Gastroesophageal sphincter (tissue), 4 donors: ENCODE results near the gene BDKRB2. TPM values are rescaled to one million over a fixed set of nuclear protein-coding genes. Genes with fewer than 3 reads are reported as not detected.

Experiments used
- ATAC-seq: fragments of 150-250 bp; one replicate; pipeline ENCODE4 v1.9.1; 2016; ENCODE audit warnings: mild to moderate bottlenecking, moderate library complexity
- H3K27ac ChIP-seq, 4 donors: fragments of 200-600 bp; sonication (generic) in 3 of 4; 1 replicate in 3 of 4; 2 replicates in 1 of 4; pipeline ENCODE4 v1.5.1; 2016 to 2019
- H3K27me3 ChIP-seq: fragments of 200-600 bp; sonication (generic); one replicate; pipeline ENCODE4 v1.5.1; 2019
- H3K36me3 ChIP-seq, 2 donors: fragments of 200-600 bp; sonication (generic); one replicate each; pipeline ENCODE4 v1.5.1; 2019; ENCODE audit warnings: control low read depth in 1 of 2
- H3K4me1 ChIP-seq, 3 donors: fragments of 200-600 bp; sonication (generic); 1 replicate in 2 of 3; 2 replicates in 1 of 3; pipeline ENCODE4 v1.5.1; 2016 to 2019; ENCODE audit warnings: control low read depth in 2 of 3
- H3K4me3 ChIP-seq, 2 donors: fragments of 200-600 bp; sonication (generic); one replicate each; pipeline ENCODE4 v1.5.1; 2019; ENCODE audit warnings: mild to moderate bottlenecking in 1 of 2, moderate library complexity in 1 of 2
- H3K9me3 ChIP-seq, 3 donors: fragments of 200-600 bp; sonication (generic); one replicate each; pipeline ENCODE4 v1.5.1; 2017 to 2019; ENCODE audit warnings: control low read depth in 2 of 3
- CTCF ChIP-seq, 4 experiments: fragments of 200-600 bp in 2 of 4; fragments of 450-650 bp in 2 of 4; sonication (generic) in 1 of 4; IDR thresholded peaks; one replicate each; pipeline ENCODE4 v1.5.1; 2017 to 2019; ENCODE audit warnings: antibody characterized with exemption in 4 of 4, mild to moderate bottlenecking in 2 of 4, moderate library complexity in 2 of 4
- EP300 ChIP-seq: sonication (generic); formaldehyde crosslinking; IDR thresholded peaks from one replicate; pipeline ENCODE4 v1.6.1; 2017; ENCODE audit warnings: antibody characterized with exemption, mild to moderate bottlenecking
- POLR2A ChIP-seq, 2 donors: fragments of 450-650 bp; IDR thresholded peaks; one replicate each; pipeline ENCODE4 v1.6.1; 2017; ENCODE audit warnings: antibody characterized with exemption in 2 of 2, mild to moderate bottlenecking in 2 of 2, moderate library complexity in 1 of 2
- POLR2AphosphoS5 ChIP-seq: sonication (generic); formaldehyde crosslinking; IDR thresholded peaks from one replicate; pipeline ENCODE4 v1.6.1; 2017; ENCODE audit warnings: antibody characterized with exemption
- WGBS, 2 donors: methylation state at CpG; one replicate each; pipeline ENCODE4 v1.1.5; 2018; ENCODE audit warnings: low coverage in 1 of 2; 5-methylcytosine and 5-hydroxymethylcytosine counted together
- total RNA-seq, 4 donors: library from RNA; depleted of rRNA; stranded (reverse); fragments of >200 nt; gene quantifications; one replicate each; pipeline ENCODE4 v1.1.0, GENCODE V29; 2016

The BDKRB2 gene
- total RNA-seq, 4 donors from 2014 or later, result 3.3 to 13.6 (median 8.3) TPM

- Histone ChIP-seq H3K27ac (peak overlapping the region in 1 of 4 donors; percentile 70), H3K36me3 (no peaks in the 10 kb centered on the region), H3K27me3 (no peaks in the 10 kb centered on the region), H3K4me3 (no peak overlapping the region), H3K4me1 (peaks cover 0 to 18% (median 6%) of the 10 kb centered on the region in 3 donors), H3K9me3 (peaks cover 0 to 12% (median 0%) of the 10 kb centered on the region in 3 donors)
- no peak for ATAC-seq
- 81 to 88% methylated on average over 11 of the region's 11 CpGs for WGBS, 2 donors
- TF ChIP-seq POLR2A (IDR thresholded peaks at IDR 0.05) (no peak), CTCF (IDR thresholded peaks at IDR 0.05) (no peak), EP300 (no peak), POLR2AphosphoS5 (no peak)
Measured at GRCh38 chr14:96232506-96232905, 27.9 kb downstream of the BDKRB2 start.

GRCh38 chr14:96233661-96234060 is 29.0 kb downstream of the BDKRB2 start:
- no peaks in the 10 kb centered on the region for H3K36me3 ChIP-seq
- H3K27me3 ChIP-seq, result no peaks in the 10 kb centered on the region
- TF ChIP-seq POLR2AphosphoS5 (no peak), POLR2A (IDR thresholded peaks at IDR 0.05) (no peak), EP300 (no peak), CTCF (IDR thresholded peaks at IDR 0.05) (no peak)
- ATAC-seq, result peak; percentile 17
- H3K4me1 ChIP-seq, result peaks cover 0 to 18% (median 6%) of the 10 kb centered on the region in 3 donors
- 22 to 74% methylated on average over 3 of the region's 3 CpGs for WGBS, 2 donors
- H3K9me3 ChIP-seq, result peaks cover 0 to 1% (median 0%) of the 10 kb centered on the region in 3 donors
- H3K27ac ChIP-seq, result peak overlapping the region in 3 of 4 donors; percentile 44 to 70 (median 67)
- H3K4me3 ChIP-seq, result no peak overlapping the region

- Histone ChIP-seq H3K4me3 (no peak overlapping the region), H3K27ac (no peak overlapping the region), H3K4me1 (peaks cover 0 to 18% (median 6%) of the 10 kb centered on the region in 3 donors), H3K9me3 (no peaks in the 10 kb centered on the region), H3K36me3 (peaks cover 0 to 11% of the 10 kb centered on the region in 2 donors), H3K27me3 (no peaks in the 10 kb centered on the region)
- 45 to 88% methylated on average over 3 to 4 of the region's 4 CpGs for WGBS, 2 donors
- ATAC-seq, result no peak
- TF ChIP-seq EP300 (no peak), POLR2A (IDR thresholded peaks at IDR 0.05) (no peak), CTCF (IDR thresholded peaks at IDR 0.05) (no peak), POLR2AphosphoS5 (no peak)
Measured at GRCh38 chr14:96235426-96235825, 30.8 kb downstream of the BDKRB2 start.

- Histone ChIP-seq H3K27me3 (no peaks in the 10 kb centered on the region), H3K4me3 (no peak overlapping the region), H3K9me3 (no peaks in the 10 kb centered on the region), H3K27ac (no peak overlapping the region), H3K36me3 (peaks cover 0 to 24% of the 10 kb centered on the region in 2 donors), H3K4me1 (peaks cover 0 to 18% (median 6%) of the 10 kb centered on the region in 3 donors)
- WGBS, 2 donors, result 60% methylated on average over 1 of the region's 2 CpGs; no CpG with 5 or more reads in 1 of the 2 donors
- no peak for ATAC-seq
- no peak for TF ChIP-seq EP300
- no peak for TF ChIP-seq POLR2AphosphoS5
- no peak for TF ChIP-seq CTCF (IDR thresholded peaks at IDR 0.05)
- TF ChIP-seq POLR2A (IDR thresholded peaks at IDR 0.05), result no peak
Measured at GRCh38 chr14:96237641-96238040, 33.0 kb downstream of the BDKRB2 start.

GRCh38 chr14:96238676-96239265 is 34.1 kb downstream of the BDKRB2 start:
- Histone ChIP-seq H3K27ac (no peak overlapping the region), H3K27me3 (no peaks in the 10 kb centered on the region), H3K36me3 (peaks cover 0 to 24% of the 10 kb centered on the region in 2 donors), H3K4me1 (peaks cover 0 to 9% (median 5%) of the 10 kb centered on the region in 3 donors), H3K4me3 (no peak overlapping the region), H3K9me3 (peaks cover 0 to 4% (median 0%) of the 10 kb centered on the region in 3 donors)
- no peak for ATAC-seq
- WGBS, 2 donors, result 75 to 77% methylated on average over 1 to 2 of the region's 7 CpGs
- TF ChIP-seq CTCF (IDR thresholded peaks at IDR 0.05) (no peak), EP300 (no peak), POLR2A (IDR thresholded peaks at IDR 0.05) (no peak), POLR2AphosphoS5 (no peak)
